SK-N-SH treated with all-trans-retinoic acid at 6 μM for 48 hours (cell line): ENCODE data around the gene DNMBP.

Source experiments
- ATAC-seq: fragments of 200-7000 bp; cut with Tn5 transposase; 3 replicates; pipeline ENCODE4 v1.9.1; 2020; ENCODE audit warnings: mild to moderate bottlenecking, moderate library complexity
- ARNTL ChIP-seq: fragments of 450-650 bp; formaldehyde crosslinking; IDR thresholded peaks from 2 replicates; pipeline ENCODE4 v1.5.0; 2020; ENCODE audit warnings: low read depth, mild to moderate bottlenecking, moderate library complexity, borderline replicate concordance
- BACH2 ChIP-seq: fragments of 250-450 bp; sonication (Bioruptor Pico); IDR thresholded peaks from 2 replicates; pipeline ENCODE4 v1.9.0; 2021; ENCODE audit warnings: mild to moderate bottlenecking, borderline replicate concordance
- CREB5 ChIP-seq: fragments of 250-450 bp; sonication (Bioruptor Pico); IDR thresholded peaks from 2 replicates; pipeline ENCODE4 v1.5.1; 2020; ENCODE audit warnings: low read depth, mild to moderate bottlenecking, moderate library complexity
- CSDC2 ChIP-seq: fragments of 250-450 bp; sonication (Bioruptor Pico); IDR thresholded peaks from 2 replicates; pipeline ENCODE4 v1.5.0; 2020; ENCODE audit warnings: mild to moderate bottlenecking, moderate library complexity
- CSRNP3 ChIP-seq: fragments of 250-450 bp; sonication (Bioruptor Pico); IDR thresholded peaks from 2 replicates; pipeline ENCODE4 v1.5.1; 2021; ENCODE audit warnings: mild to moderate bottlenecking, moderate library complexity
- ESRRG ChIP-seq: fragments of 250-450 bp; sonication (Bioruptor Pico); IDR thresholded peaks from 2 replicates; pipeline ENCODE4 v1.6.1; 2021; ENCODE audit warnings: mild to moderate bottlenecking
- GLIS3 ChIP-seq: fragments of 250-450 bp; sonication (Bioruptor Pico); IDR thresholded peaks from 2 replicates; pipeline ENCODE4 v1.5.0; 2020; ENCODE audit warnings: mild to moderate bottlenecking, moderate library complexity
- PATZ1 ChIP-seq: fragments of 250-450 bp; sonication (Bioruptor Pico); IDR thresholded peaks from 2 replicates; pipeline ENCODE4 v1.8.0; 2020; ENCODE audit warnings: mild to moderate bottlenecking, moderate library complexity, borderline replicate concordance
- POU6F1 ChIP-seq: fragments of 250-450 bp; sonication (Bioruptor Pico); IDR thresholded peaks from 2 replicates; pipeline ENCODE4 v1.8.0; 2021; ENCODE audit warnings: low read depth, mild to moderate bottlenecking, moderate library complexity, borderline replicate concordance
- PPARA ChIP-seq: fragments of 250-450 bp; sonication (Bioruptor Pico); IDR thresholded peaks from 2 replicates; pipeline ENCODE4 v1.5.0; 2020; ENCODE audit warnings: mild to moderate bottlenecking, borderline replicate concordance
- RARB ChIP-seq: fragments of 250-450 bp; sonication (Bioruptor Pico); IDR thresholded peaks from 2 replicates; pipeline ENCODE4 v1.8.0; 2021; ENCODE audit warnings: mild to moderate bottlenecking, moderate library complexity
- SNAI2 ChIP-seq: fragments of 250-450 bp; sonication (Bioruptor Pico); IDR thresholded peaks from 2 replicates; pipeline ENCODE4 v1.5.0; 2020; ENCODE audit warnings: mild to moderate bottlenecking, moderate library complexity
- TCF4 ChIP-seq: fragments of 250-450 bp; sonication (Bioruptor Pico); IDR thresholded peaks from 2 replicates; pipeline ENCODE4 v1.8.0; 2021; ENCODE audit warnings: mild to moderate bottlenecking, moderate library complexity, borderline replicate concordance
- TOX ChIP-seq: fragments of 250-450 bp; sonication (Bioruptor Pico); IDR thresholded peaks from 2 replicates; pipeline ENCODE4 v1.8.0; 2021; ENCODE audit warnings: mild to moderate bottlenecking, moderate library complexity, borderline replicate concordance
- TSHZ2 ChIP-seq: fragments of 250-450 bp; sonication (Bioruptor Pico); IDR thresholded peaks from 2 replicates; pipeline ENCODE4 v1.5.0; 2020; ENCODE audit warnings: mild to moderate bottlenecking, moderate library complexity
- ZFP30 ChIP-seq: fragments of 450-650 bp; formaldehyde crosslinking; IDR thresholded peaks from 2 replicates; pipeline ENCODE4 v1.5.0; 2022; ENCODE audit warnings: mild to moderate bottlenecking, moderate library complexity
- ZNF70 ChIP-seq: fragments of 450-650 bp; formaldehyde crosslinking; IDR thresholded peaks from 2 replicates; pipeline ENCODE4 v1.5.0; 2020; ENCODE audit warnings: mild to moderate bottlenecking, moderate library complexity
- ZNF8 ChIP-seq: fragments of 450-650 bp; formaldehyde crosslinking; IDR thresholded peaks from 2 replicates; pipeline ENCODE4 v1.5.0; 2020; ENCODE audit warnings: mild to moderate bottlenecking, moderate library complexity

Gene DNMBP

GRCh38 chr10:99917963-99918825 lies 91.6 kb downstream of the DNMBP start:
- TF ChIP-seq TSHZ2 (CRISPR knock-in tag), result no peak
- peak; percentile 72 for ATAC-seq

GRCh38 chr10:99916776-99917175 lies 93.0 kb downstream of the DNMBP start:
- ATAC-seq, result no peak
- no peak for TF ChIP-seq TCF4
- TF ChIP-seq CREB5 (CRISPR knock-in tag), result no peak

GRCh38 chr10:99915414-99915813 lies 94.3 kb downstream of the DNMBP start:
- TF ChIP-seq PATZ1 (CRISPR knock-in tag) (no peak), POU6F1 (CRISPR knock-in tag) (no peak), CREB5 (CRISPR knock-in tag) (no peak), ARNTL (CRISPR knock-in tag) (no peak), TOX (CRISPR knock-in tag) (no peak), ZNF70 (CRISPR knock-in tag) (no peak), TSHZ2 (CRISPR knock-in tag) (no peak), BACH2 (CRISPR knock-in tag) (no peak), ZNF8 (no peak), ESRRG (no peak), PPARA (CRISPR knock-in tag) (no peak), SNAI2 (CRISPR knock-in tag) (no peak), RARB (no peak), TCF4 (no peak), GLIS3 (no peak), CSDC2 (CRISPR knock-in tag) (no peak), ZFP30 (CRISPR knock-in tag) (no peak), CSRNP3 (CRISPR knock-in tag) (no peak)
- no peak for ATAC-seq
